Amygdala (tissue), 56 donors: Measurements from ENCODE around the gene SRPRB.

ENCODE experiments used
- DNase-seq, 56 donors: peaks; one replicate each; lab custom pipeline; 2025; lab: John Stamatoyannopoulos, UW

Gene SRPRB

DNA sequence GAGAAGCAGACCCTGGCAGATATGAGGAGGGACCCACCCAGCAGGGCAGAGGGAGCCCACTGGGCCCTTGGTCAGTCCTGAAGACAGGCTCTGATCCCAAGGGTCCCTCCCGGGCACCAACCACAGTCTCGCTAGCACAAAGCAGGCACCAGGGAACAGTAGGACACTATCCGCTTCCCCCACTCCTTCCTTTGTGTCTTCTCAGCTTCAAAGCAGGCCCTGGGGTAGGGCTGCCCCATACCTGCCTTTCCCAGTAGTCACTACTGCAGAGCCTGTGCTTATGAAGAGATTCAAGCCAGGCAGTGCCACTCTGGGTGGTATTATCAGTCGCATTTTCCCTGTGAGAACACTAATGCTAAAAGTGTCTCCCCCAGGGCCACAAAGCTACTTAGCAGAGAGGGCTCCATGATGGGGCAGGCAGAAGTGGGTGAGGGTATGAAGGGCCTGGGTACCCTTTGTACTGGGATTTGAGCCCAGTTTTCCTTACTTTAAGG is 32.7 kb downstream of the SRPRB start:
- no peak for DNase-seq

DNA sequence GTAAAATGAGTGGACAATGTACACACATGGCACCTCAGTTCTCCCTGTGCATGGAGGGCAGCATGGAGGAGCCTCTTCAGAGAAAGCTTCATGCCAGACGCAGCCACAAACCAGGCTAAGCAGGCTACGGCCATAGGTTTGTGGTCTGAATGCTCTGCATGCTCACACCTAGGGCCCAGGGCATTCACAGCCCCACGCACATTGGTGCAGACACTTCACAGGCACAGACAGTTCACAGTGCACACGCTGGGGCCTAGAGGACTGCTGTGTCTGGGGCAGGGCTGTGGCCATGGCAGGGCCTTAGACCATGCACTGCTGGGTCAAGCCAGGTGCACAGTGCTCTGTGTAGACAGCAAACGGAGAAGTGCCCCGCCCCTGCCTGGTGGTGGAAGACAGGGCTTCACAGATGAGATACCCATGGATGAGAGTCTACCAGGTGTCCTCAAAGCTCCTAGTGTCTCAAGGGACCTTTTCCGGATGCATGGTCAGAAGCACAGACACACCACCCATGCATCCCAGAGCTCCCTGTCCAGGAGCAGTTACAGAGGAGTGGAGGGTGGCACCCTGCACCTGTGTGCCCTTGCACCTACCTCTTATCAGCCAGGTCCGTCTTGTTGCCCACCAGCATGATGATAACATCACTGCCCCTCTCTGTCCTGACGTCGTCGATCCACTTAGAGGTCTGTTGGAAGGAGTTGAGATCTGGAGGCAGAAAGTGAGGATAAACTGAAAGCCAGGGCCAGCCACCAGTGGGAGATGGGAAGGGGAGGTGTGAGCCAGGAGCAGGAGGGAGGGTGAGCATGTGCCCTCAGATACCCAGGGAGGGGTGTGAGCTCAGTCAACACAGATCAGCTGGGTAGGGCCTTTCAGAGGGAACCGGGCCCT is 33.5 kb downstream of the SRPRB start:
- no peak for DNase-seq

DNA sequence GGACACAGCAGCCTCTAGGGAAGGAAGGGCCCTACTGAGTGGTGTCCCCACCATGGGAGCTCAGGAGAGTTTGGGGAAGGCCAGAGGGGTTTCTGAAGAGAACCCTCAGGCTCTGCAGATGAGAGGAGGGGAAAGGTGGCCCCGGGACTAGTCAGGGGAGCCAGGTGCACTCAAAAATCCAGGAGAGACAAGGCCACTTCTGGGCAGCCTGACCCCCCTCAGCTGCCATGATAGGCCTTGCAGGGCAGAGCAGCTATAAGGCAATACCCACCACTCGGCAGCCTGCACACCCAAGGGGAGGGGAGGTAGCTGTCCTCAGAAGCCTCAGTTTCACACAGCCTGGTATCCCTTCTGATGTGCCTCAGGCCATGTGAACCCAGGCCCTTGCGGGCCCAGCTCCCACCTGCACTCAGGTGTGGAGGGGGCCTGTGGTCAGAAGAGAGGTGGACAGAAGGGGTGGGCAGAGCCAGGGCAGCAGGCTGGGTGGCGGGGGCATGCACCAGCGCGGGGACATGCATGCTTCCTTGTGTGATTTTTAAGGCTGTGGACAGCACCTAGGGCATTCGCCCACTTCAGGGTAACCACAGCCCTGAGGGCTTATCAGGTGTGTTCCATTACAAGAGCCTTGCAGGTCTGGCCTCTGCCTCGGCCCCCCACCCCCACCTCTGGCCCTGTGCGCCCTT is 34.6 kb downstream of the SRPRB start:
- no peak for DNase-seq

DNA sequence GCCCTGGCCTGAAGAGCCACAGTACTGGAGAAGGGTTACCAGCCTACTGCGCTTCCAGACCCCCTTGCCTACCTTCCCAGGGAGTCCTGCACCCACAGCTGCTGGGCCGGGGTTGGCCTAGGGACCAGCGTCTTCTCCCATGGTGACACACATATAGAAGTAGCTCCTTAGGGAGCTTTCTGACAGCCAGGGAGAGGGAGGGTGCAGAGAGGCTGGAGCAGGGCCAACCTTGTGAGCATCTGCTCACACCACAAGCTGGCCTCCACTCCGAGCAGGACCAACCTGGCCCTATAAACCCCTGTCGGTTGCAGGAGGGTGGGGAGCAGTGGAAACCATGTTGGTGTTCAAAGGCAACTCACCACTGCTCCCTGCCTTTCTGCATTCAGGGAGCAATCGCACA is 35.2 kb downstream of the SRPRB start:
- DNase-seq = no peak

DNA sequence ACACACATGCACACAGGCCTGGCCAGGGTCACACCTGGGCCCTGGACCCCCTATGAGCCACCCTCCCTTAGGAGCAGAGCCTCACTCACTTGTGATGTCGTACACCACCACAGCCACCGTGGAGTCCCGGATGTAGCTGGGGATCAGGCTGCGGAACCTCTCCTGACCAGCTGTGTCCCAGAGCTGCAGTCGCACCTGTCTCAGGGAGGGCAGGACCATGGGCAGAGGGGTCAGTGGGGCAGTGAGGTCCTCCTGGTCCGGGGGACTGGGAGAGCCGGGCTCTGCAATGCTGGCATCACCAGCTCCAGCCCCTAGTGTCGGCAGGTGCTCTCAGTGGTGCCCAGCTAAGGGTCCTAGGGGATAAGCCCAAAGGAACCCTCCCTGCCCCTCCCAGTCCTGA is 35.6 kb downstream of the SRPRB start:
- no peak for DNase-seq

DNA sequence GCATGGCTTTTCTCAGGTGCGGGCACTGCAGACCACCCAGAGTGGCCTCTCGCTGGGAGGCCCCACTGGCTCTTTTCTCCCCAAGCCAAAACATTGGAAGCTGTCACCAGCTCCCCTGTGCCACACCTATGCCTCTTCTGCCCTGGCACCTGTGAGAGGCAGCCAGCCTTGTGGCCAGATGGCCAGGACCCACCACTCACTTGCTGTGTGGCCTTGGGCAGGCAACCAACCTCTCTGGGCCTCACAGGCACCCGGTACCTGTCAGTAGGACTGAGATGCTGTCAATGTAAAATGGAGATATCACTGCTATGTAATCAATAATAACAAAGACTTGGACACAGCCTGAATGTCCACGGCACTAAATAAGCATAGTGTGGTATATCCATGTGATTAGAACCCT is 36.5 kb downstream of the SRPRB start:
- no peak for DNase-seq

DNA sequence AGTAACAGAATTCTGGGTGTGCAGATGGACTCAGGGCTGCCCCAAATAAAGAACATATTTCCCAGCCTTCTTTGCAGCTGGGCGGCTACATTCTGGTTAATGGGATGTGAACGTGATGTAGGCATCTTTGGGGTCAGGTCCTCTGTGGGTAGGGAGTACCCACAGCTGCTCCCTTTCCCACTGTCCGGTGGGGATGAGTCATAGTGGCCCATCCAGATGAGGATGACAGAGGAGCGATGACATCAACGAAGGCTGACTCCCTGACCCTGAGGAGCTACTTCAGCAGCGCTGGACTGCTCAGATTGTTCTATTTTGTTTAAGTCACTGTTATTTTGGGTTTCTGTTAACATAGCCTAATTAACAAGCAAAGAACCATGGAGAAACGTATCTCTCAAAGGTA is 38.0 kb downstream of the SRPRB start:
- DNase-seq = no peak

DNA sequence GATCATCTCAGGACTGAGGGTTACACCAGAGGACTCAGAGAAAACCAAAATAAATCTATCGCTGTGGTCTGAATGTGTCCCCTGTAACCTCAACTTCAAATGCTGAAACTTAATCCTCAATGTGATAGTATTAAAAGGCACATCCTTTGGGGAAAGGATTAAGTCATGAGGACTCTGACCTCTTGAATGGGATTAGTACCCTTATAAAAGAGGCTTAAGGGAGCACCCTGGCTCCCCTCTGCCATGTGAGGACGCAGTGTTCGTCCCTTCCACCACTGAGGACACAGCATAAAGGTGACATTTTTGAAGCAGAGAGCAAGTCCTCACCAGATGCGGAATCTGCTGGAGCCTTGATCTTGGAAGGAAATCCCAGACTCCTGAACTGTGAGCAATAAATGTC is 39.5 kb downstream of the SRPRB start:
- no peak for DNase-seq

DNA sequence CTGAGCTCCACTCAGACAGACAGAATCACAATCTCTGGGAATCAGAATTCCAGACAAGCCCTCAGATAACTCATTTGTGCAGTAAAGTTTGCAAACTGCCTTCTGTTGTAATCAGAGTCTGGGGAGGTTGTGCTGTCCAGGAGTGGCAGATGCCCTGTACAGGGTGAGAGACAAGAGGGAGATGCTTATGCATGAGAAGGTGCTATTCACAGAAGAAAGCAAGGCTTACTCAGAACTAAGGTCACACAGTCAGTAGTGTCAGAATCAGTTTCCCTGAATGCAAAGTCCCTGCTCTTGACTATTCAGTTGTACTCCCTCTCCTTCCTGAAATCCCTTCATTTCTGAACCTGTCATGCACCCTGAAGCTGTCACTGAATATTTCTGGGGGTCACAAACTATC is 43.7 kb downstream of the SRPRB start:
- no peak for DNase-seq

DNA sequence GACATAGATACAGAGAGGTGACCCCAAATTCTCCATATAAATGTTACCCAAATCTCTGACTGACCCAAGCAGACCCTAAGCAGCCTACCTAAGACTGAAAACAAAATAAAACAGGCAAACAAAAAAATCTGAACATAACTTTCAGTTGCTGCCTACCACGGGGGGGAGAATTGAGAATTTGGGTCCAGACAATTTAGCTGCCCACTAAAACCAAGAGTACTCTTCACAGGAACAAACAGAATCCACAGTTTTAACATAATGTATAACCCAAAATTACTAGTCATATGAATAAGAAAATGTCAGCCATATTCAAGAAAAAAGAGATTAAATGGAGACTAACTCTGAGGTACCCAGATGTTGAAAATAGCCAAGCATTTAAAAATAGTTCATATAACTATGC is 44.4 kb downstream of the SRPRB start:
- DNase-seq = no peak

DNA sequence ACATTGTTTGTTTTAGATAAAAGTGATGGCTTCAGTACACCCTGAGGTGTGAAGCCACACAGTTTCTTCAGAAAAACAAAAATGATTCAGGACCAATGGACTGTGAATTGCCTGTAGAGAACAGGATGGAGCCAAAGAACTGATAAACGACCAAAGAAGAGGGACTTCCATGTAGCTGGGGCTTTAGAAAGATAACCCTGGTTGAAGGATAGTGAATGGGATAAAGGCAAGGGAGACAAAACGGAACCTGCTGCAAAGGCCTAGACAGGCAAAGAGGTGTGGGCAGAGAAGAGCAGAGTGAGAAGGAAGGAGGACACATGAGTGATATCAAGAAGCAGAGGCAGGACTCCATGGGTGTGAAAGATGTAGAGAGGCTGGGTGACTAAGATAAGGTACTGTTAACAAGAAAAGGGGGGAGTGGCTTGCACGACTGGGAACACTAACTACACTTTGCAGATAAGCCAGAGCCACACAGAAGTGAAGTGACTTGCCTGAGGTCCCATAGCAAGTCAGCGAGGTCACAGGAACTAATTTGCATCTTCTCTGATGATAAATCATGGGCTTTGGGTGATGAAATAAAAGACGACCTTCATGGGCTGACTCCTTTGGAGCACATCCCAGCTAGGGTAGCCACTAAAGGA is 45.8 kb downstream of the SRPRB start:
- no peak for DNase-seq

DNA sequence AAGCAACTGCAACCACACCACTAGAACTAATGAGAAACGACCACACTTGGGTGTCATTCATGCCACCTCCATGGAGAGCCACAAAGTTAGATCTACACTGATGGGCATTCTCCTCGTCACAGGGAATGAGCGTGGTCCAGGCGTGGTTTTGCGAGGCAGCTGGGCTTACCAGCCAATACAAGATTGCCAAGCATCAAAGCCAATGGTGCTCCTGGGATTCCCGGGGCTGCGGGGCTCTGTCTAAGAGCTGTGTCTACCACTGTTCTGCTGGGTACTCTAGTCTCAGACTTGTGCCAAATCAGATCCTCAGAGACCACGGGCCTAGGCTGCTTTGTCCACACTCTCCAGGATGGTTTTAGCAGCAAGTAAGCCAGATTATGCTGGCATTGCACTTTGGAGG is 46.3 kb downstream of the SRPRB start:
- DNase-seq = no peak

DNA sequence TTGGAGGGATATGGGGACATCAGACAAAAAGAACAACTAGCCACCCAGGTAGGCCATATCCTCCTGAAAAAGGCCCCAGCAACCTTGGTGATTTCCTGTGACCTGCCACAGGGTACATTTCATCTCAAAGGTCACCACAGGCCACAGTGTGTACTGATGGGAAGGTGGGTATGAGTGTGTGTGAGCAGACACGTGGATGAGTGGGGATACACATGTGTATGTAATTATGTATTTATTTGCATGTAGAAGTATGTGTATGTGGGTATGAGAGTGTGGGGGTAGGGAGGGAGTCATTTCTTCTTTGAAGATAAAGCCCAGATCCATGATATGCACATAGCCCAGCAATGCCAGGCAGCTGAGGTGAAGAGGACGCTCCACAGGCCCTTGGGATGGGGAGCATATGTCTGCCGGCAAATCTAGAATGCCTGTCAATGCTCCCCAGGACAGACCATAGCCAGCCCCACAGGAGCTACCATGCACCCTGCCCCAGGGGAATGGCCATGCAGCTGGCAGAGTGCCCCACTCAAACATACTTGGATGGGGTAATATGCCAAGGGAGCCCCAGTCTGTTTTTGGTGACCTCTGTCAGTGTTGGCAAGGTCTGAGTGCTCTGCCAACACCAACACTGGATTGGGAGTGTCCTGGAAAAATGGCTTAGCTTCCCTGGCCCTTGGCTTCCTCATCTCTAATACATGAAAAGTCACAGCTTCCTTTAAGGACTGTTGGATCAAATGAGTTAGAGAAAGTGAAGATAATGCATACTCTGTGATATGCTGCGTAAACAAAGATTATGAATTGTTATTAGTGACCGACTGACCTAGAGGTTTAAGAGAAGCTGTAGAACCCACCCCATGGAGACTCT is 47.7 kb downstream of the SRPRB start:
- no peak for DNase-seq

DNA sequence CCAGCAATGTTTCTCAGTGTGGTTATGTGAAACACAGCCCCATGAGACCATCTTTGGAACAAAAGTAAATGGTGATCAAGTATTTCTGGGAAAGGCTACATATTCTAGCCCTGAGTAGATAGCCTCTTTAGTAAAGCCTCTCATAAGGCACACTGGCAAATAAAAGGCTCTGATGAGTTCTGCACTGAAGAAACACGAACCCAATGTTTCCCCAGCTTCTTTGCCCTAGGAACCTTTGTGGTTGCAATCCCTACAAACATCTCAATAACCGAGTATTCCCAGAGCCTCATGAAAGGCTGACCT is 48.3 kb downstream of the SRPRB start:
- no peak for DNase-seq

DNA sequence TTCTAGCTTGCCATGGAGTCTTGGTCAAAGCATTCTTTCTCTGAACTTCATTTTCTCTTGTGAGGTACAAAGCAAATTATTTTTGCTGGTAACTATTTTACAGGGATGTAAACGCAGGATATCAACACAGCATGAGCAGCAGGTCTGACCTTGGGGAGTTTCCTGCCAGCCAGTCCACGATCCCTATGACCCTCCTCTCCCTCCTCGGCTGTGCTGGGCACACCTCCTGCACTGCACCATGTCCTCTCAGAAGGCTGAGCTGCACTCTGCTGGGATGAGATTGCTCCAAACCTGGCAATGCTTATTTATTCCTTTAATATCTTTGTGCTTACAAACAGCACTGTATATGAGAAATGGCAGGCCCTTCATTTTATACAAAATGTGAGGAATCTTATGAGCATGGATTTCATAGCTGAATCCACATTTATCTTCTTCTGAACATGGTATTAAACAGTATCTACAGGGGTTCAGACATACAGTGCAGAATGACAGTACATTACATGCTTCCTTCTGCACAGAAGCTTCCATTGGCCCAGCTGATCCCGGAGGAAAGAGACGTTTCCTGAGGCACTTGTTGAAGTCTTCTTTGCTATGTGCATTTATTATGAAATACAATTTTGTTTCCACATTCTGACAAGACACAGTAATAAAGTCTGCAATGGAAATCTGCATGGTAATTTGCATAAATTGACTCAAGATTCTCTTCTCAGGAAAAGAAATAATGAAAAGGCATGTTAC is 48.8 kb downstream of the SRPRB start:
- DNase-seq = no peak

DNA sequence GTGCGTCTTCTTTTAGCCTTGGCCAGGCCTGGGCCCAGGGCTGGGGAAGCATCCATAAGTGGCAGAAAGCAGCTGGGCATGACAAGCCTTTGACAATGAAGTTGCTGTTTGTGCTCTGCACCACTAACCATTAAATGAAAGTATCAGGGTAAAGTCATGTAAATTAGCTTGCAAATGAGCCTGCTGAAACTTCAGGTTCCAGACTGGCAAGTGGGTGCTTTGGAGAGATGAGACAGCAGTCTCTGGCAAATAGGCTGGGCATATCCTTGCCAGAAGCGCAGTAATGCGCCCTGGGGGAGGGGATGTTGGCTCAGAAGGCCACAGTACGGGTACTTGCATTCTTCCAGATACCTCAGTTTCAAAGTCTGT is 49.4 kb downstream of the SRPRB start:
- peak in 35 of 56 donors; percentile 11 to 72 (median 49) for DNase-seq

DNA sequence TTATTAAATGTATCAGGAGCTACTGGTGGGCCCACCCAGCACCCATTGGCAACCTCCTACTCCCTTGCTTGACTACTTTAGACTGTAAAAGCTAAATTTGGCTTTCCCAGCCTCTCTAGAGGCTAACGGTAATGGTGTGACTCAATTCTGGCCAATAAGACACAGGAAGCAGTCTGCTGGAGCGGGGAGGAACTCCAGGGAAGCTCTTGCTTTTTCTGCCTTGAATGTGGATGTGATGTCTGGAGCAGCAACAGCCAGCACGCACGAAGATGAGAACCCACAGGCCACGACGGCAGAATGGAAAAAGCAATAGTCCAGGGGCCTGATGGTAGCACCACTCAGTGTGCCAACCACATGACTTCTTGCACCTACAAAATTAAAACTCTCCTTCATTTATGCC is 50.2 kb downstream of the SRPRB start:
- peak in 1 of 56 donors; percentile 23 for DNase-seq

DNA sequence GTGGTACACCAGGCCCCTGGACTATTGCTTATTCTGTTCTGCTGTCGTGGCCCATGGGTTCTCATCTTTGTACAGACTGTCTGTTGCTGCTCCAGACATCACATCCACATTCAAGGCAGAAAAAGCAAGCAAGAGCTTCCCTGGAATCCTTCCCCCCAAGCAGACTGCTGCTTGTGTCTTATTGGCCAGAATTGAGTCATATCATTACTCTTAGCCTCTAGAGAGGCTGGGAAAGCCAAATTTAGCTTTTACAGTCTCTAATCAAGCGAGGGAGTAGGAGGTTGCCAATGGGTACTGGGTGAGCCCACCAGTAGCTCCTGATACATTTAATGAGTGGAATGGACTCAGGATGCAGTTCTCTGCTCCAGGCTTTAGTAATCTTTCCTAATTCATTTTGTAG is 50.7 kb downstream of the SRPRB start:
- DNase-seq = peak in 1 of 56 donors; percentile 32

DNA sequence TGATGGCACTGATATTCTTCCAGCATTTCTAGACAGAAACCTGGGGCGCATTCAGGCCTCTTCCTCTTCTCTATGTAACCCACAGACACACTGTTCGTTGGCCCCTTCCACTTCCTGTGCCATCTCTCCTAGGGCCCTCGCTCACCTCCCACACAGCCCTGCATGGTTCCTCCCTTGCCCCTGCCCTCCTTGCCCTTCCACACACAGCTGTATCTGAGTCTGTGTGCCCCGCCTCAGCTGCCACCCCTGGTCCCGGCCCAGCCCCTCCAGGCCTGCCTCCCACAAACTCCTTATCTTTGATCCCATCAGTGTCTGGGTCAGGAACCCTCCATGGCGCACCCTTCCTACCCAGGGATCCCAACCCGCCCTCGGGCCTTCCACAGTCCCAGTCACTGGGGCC is 52.2 kb downstream of the SRPRB start:
- no peak for DNase-seq
